C4-2B (cell line): ENCODE measurements around the gene LRRC73.

Source experiments
- CTCF ChIP-seq: fragments of 450-650 bp; conservative IDR thresholded peaks from 2 replicates; pipeline ENCODE4 v1.5.1; 2017; ENCODE audit warnings: mild to moderate bottlenecking
- ZFX ChIP-seq: fragments of 450-650 bp; IDR thresholded peaks from 2 replicates; pipeline ENCODE4 v1.6.1; 2017

- TF ChIP-seq CTCF, result no peak
- TF ChIP-seq ZFX, result no peak
These were observed 45.8 kb downstream of the LRRC73 start for GRCh38 chr6:43464337-43464736.
